Measurements from ENCODE around the gene GLRX. TPM values are rescaled to one million over a fixed set of nuclear protein-coding genes. Genes with fewer than 3 reads are reported as not detected.

Gene GLRX
- total and polyA plus RNA-seq, 2 of the 13 experiments (the other 11 are each of a cell fraction or from before 2014, with no cell fraction given): 63.8 to 499 TPM

GRCh38 chr5:95864944-95865504, 42.5 kb upstream of the GLRX start (continued):
- no peak for TF ChIP-seq NR3C1 (CRISPR knock-in tag; IDR thresholded peaks at IDR 0.05)
- TF ChIP-seq ZNF746 (CRISPR knock-in tag; IDR thresholded peaks at IDR 0.05): no peak
- peak; percentile 39; the same call in 1 of the 2 replicates for TF ChIP-seq ZNF232 (CRISPR knock-in tag; IDR thresholded peaks at IDR 0.05; ENCODE audit: borderline replicate concordance)
- TF ChIP-seq, protein P1, sequence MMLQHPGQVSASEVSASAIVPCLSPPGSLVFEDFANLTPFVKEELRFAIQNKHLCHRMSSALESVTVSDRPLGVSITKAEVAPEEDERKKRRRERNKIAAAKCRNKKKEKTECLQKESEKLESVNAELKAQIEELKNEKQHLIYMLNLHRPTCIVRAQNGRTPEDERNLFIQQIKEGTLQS (CRISPR knock-in tag; IDR thresholded peaks at IDR 0.05): no peak
- no peak for TF ChIP-seq ZXDC (CRISPR knock-in tag; IDR thresholded peaks at IDR 0.05)
- TF ChIP-seq ZNF468 (CRISPR knock-in tag; IDR thresholded peaks at IDR 0.05): no peak
- TF ChIP-seq, protein P2, sequence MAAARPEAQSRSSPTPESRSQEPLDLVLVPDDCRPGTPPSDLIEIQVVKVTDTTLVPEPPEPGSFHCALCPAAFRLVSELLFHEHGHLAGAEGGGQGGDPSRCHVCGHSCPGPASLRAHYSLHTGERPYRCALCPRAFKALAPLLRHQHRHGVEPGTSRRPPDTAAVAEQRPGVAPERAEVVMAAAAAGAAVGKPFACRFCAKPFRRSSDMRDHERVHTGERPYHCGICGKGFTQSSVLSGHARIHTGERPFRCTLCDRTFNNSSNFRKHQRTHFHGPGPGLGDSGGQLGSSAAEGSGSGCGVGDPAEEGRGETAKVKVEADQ (CRISPR knock-in tag; IDR thresholded peaks at IDR 0.05; ENCODE audit: borderline replicate concordance): no peak
- TF ChIP-seq ZBTB39 (CRISPR knock-in tag; IDR thresholded peaks at IDR 0.05): no peak
- no peak for TF ChIP-seq AHR (CRISPR knock-in tag; IDR thresholded peaks at IDR 0.05)
- TF ChIP-seq SP140L (CRISPR knock-in tag; IDR thresholded peaks at IDR 0.05; ENCODE audit: borderline replicate concordance): no peak
- peak; percentile 89 for TF ChIP-seq DPF2 (CRISPR knock-in tag; IDR thresholded peaks at IDR 0.05; ENCODE audit: borderline replicate concordance, low read depth)
- TF ChIP-seq PHF8 (CRISPR knock-in tag; IDR thresholded peaks at IDR 0.05): no peak; the same call in 1 of the 2 replicates
- no peak for TF ChIP-seq ZFP1 (CRISPR knock-in tag; IDR thresholded peaks at IDR 0.05)
- TF ChIP-seq, protein P3, sequence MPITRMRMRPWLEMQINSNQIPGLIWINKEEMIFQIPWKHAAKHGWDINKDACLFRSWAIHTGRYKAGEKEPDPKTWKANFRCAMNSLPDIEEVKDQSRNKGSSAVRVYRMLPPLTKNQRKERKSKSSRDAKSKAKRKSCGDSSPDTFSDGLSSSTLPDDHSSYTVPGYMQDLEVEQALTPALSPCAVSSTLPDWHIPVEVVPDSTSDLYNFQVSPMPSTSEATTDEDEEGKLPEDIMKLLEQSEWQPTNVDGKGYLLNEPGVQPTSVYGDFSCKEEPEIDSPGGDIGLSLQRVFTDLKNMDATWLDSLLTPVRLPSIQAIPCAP (CRISPR knock-in tag; IDR thresholded peaks at IDR 0.05; ENCODE audit: low read depth): no peak
- peak; percentile 90 for TF ChIP-seq PITX1 (CRISPR knock-in tag; IDR thresholded peaks at IDR 0.05)
- TF ChIP-seq NFRKB (IDR thresholded peaks at IDR 0.05): peak; percentile 56; the same call in 1 of the 2 replicates
- peak; percentile 85; the same call in 1 of the 2 replicates for TF ChIP-seq ZKSCAN8 (CRISPR knock-in tag; IDR thresholded peaks at IDR 0.05; ENCODE audit: borderline replicate concordance)
- peak; percentile 42; the same call in 1 of the 2 replicates for TF ChIP-seq ZNF772 (CRISPR knock-in tag; IDR thresholded peaks at IDR 0.05)
- TF ChIP-seq ZNF225 (CRISPR knock-in tag; IDR thresholded peaks at IDR 0.05): no peak
- TF ChIP-seq ARID2 (CRISPR knock-in tag; IDR thresholded peaks at IDR 0.05; ENCODE audit: borderline replicate concordance): peak; percentile 78; the same call in 1 of the 2 replicates
- TF ChIP-seq ZNF614 (CRISPR knock-in tag; IDR thresholded peaks at IDR 0.05; ENCODE audit: borderline replicate concordance): peak; percentile 94
- TF ChIP-seq RBM39 (IDR thresholded peaks at IDR 0.05; ENCODE audit: low read depth, low read length, poor library complexity, severe bottlenecking): no peak
- TF ChIP-seq NFE2L2 (IDR thresholded peaks at IDR 0.05; ENCODE audit: low read length): no peak
- TF ChIP-seq ISX (CRISPR knock-in tag; conservative IDR thresholded peaks at IDR 0.05): no peak
- no peak for TF ChIP-seq ZSCAN25 (CRISPR knock-in tag; IDR thresholded peaks at IDR 0.05)
- peak; percentile 72; the same call in 1 of the 2 replicates for TF ChIP-seq BORCS8-MEF2B (CRISPR knock-in tag; IDR thresholded peaks at IDR 0.05)

All from HepG2 (cell line).